Lung (tissue), 12 donors: ENCODE data around the gene TFCP2L1. TPM values are rescaled to one million over a fixed set of nuclear protein-coding genes. Genes with fewer than 3 reads are reported as not detected.

ENCODE experiments used
- ATAC-seq: fragments of 200-7000 bp; cut with Tn5 transposase; one replicate; pipeline ENCODE4 v1.9.1; 2020; ENCODE audit warnings: moderate number of reproducible peaks; ENCODE audit not compliant: insufficient read depth, low FRiP score
- DNase-seq, 3 donors: peaks; one replicate each; pipeline ENCODE4 v3.0.0-alpha.2; 2013 to 2017
- H3K27ac ChIP-seq, 2 donors: one replicate each; pipeline ENCODE4 v1.5.1; 2013; ENCODE audit warnings: mild to moderate bottlenecking in 2 of 2, moderate library complexity in 2 of 2, control low read depth in 1 of 2, inconsistent platforms in 1 of 2, low read depth in 1 of 2, low read length in 1 of 2
- H3K27me3 ChIP-seq, 3 donors: one replicate each; pipeline ENCODE4 v1.5.1; 2013; ENCODE audit warnings: low read length in 2 of 3; ENCODE audit not compliant: control insufficient read depth in 3 of 3, insufficient read depth in 3 of 3
- H3K36me3 ChIP-seq, 4 donors: one replicate each; pipeline ENCODE4 v1.5.1; 2013; ENCODE audit warnings: low read length in 4 of 4, mild to moderate bottlenecking in 1 of 4, moderate library complexity in 1 of 4; ENCODE audit not compliant: control insufficient read depth in 4 of 4, insufficient read depth in 4 of 4
- H3K4me1 ChIP-seq, 5 donors: one replicate each; pipeline ENCODE4 v1.5.1; 2013; ENCODE audit warnings: low read length in 5 of 5, mild to moderate bottlenecking in 2 of 5, moderate library complexity in 1 of 5; ENCODE audit not compliant: control insufficient read depth in 5 of 5, insufficient read depth in 5 of 5
- H3K4me3 ChIP-seq: one replicate; pipeline ENCODE4 v1.5.1; 2013; ENCODE audit warnings: mild to moderate bottlenecking, control low read depth, moderate library complexity
- H3K9ac ChIP-seq, 2 donors: one replicate each; pipeline ENCODE4 v1.5.1; 2013; ENCODE audit warnings: low read length in 2 of 2, control low read depth in 1 of 2; ENCODE audit not compliant: insufficient read depth in 1 of 2
- H3K9me3 ChIP-seq, 4 donors: one replicate each; pipeline ENCODE4 v1.5.1; 2013; ENCODE audit warnings: low read length in 3 of 4, mild to moderate bottlenecking in 1 of 4, moderate library complexity in 1 of 4; ENCODE audit not compliant: control insufficient read depth in 4 of 4, insufficient read depth in 3 of 4
- CTCF ChIP-seq: IDR thresholded peaks from 2 replicates; pipeline ENCODE4 v1.5.1; 2012; ENCODE audit warnings: mild to moderate bottlenecking; ENCODE audit errors: control extremely low read depth, extremely low read depth
- WGBS, 2 donors: extraction: QIAGEN DNeasy Blood & Tissue Kit; methylation state at CpG; one replicate each; pipeline ENCODE4 v1.1.7; 2013; 5-methylcytosine and 5-hydroxymethylcytosine counted together
- polyA plus RNA-seq, 2 donors: library from polyadenylated mRNA; stranded (reverse); fragments of 200-250 nt; gene quantifications; one replicate each; pipeline ENCODE4 v1.2.1, GENCODE V29; 2013
- total RNA-seq, 2 donors: library from RNA; depleted of rRNA in 1 of 2; stranded (reverse); fragments of >200 nt in 1 of 2; gene quantifications; one replicate each; pipeline ENCODE4 v1.2.1, GENCODE V29; 2014 to 2021
- donor health status: control.
- donor health status: control.
- donor health status: Bipolar disorder and iron deficiency.
- donor health status: healthy.
- donor health status: DM: yes; HTN: yes; CAD: no.

Gene TFCP2L1
- total and polyA plus RNA-seq, 4 donors = 2.8 to 36.1 (median 6.7) TPM

- H3K4me1 ChIP-seq = no peaks in the 10 kb centered on the region
- DNase-seq (no peak), ATAC-seq (no peak)
- peaks cover 0 to 4% (median 0%) of the 10 kb centered on the region in 4 donors for H3K9me3 ChIP-seq
- no peaks in the 10 kb centered on the region for H3K36me3 ChIP-seq
- no peaks in the 10 kb centered on the region for H3K27me3 ChIP-seq
- H3K9ac ChIP-seq = no peak overlapping the region
- 61 to 78% methylated on average over 14 of the region's 14 CpGs for WGBS, 2 donors
- TF ChIP-seq CTCF = no peak
- H3K27ac ChIP-seq = no peak overlapping the region
- no peak overlapping the region for H3K4me3 ChIP-seq
Observed at GRCh38 chr2:121293450-121294325, 8.7 kb upstream of the TFCP2L1 start.

- H3K27me3 ChIP-seq = peaks cover 0 to under 1% (median 0%) of the 10 kb centered on the region in 3 donors
- no peak overlapping the region for H3K27ac ChIP-seq
- no peak for ATAC-seq
- no peak overlapping the region for H3K9ac ChIP-seq
- H3K36me3 ChIP-seq = no peaks in the 10 kb centered on the region
- TF ChIP-seq CTCF = no peak
- H3K4me3 ChIP-seq = no peak overlapping the region
- H3K4me1 ChIP-seq = no peaks in the 10 kb centered on the region
- DNase-seq = no peak
- WGBS, 2 donors = 95 to 100% methylated on average over 5 of the region's 5 CpGs
- H3K9me3 ChIP-seq = peaks cover 0 to 4% (median 0%) of the 10 kb centered on the region in 4 donors
Observed at GRCh38 chr2:121291251-121291580, 6.2 kb upstream of the TFCP2L1 start.

- H3K4me1 ChIP-seq = peaks cover 0 to 10% (median 0%) of the 10 kb centered on the region in 5 donors
- DNase-seq = no peak
- peaks cover 0 to 6% (median 0%) of the 10 kb centered on the region in 3 donors for H3K27me3 ChIP-seq
- TF ChIP-seq CTCF = no peak
- peaks cover 0 to 4% (median 0%) of the 10 kb centered on the region in 4 donors for H3K9me3 ChIP-seq
- no peak overlapping the region for H3K4me3 ChIP-seq
- H3K9ac ChIP-seq = no peak overlapping the region
- H3K36me3 ChIP-seq = no peaks in the 10 kb centered on the region
- ATAC-seq = no peak
- WGBS, 2 donors = 84 to 93% methylated on average over 5 of the region's 5 CpGs
- H3K27ac ChIP-seq = no peak overlapping the region
Observed at GRCh38 chr2:121289271-121289670, 4.3 kb upstream of the TFCP2L1 start.
